ENCODE results near the gene NPIPB8.
"Not testable (repeated sequence)": the region's sequence is repeated elsewhere in the genome, so short reads cannot be mapped to it uniquely, and the experiment has no call there.

NPIPB8 gene

GRCh38 chr16:28668199-28668598 lies 30.3 kb downstream of the NPIPB8 start:
- H3K4me1 ChIP-seq (ENCODE audit: control insufficient read depth, insufficient read depth, low read depth, low read length); DNase-seq: not testable (repeated sequence)
- WGBS, result no CpG with 5 or more reads among the region's 4 CpGs

GRCh38 chr16:28688327-28688952 lies 50.6 kb downstream of the NPIPB8 start:
- WGBS, result no CpG with 5 or more reads among the region's 10 CpGs
- not testable (repeated sequence) for DNase-seq; H2AK5ac ChIP-seq (ENCODE audit: low read length, severe bottlenecking)

More at GRCh38 chr16:28668199-28668598, 30.3 kb downstream of the NPIPB8 start:
- H3K18ac ChIP-seq (ENCODE audit: low read depth in 1 of 2, low read length in 2 of 2); H2AK5ac ChIP-seq (ENCODE audit: low read length, severe bottlenecking); H2BK5ac ChIP-seq (ENCODE audit: low read depth, low read length, poor library complexity, severe bottlenecking); H3K14ac ChIP-seq (ENCODE audit: low read length in 2 of 2); H3K9me3 ChIP-seq (ENCODE audit: control insufficient read depth, low read length); H3K4me2 ChIP-seq (ENCODE audit: low read length, poor library complexity, severe bottlenecking); H3K9ac ChIP-seq (ENCODE audit: low read length); H3K79me1 ChIP-seq (replicated peaks; ENCODE audit: low read length, poor library complexity, severe bottlenecking); H3K4me3 ChIP-seq (ENCODE audit: insufficient read depth in 1 of 2, low read depth in 1 of 2, low read length in 2 of 2); H3K27me3 ChIP-seq (ENCODE audit: control insufficient read depth in 1 of 2, insufficient read depth in 1 of 2, low read length in 2 of 2); H3K4ac ChIP-seq (ENCODE audit: low read depth in 1 of 2, low read length in 2 of 2); H2AFZ ChIP-seq (ENCODE audit: low read depth, low read length); H2BK120ac ChIP-seq (ENCODE audit: low read depth, low read length); H2BK15ac ChIP-seq (ENCODE audit: low read depth, poor library complexity, severe bottlenecking); H3K27ac ChIP-seq (ENCODE audit: low read length, poor library complexity, severe bottlenecking); H4K8ac ChIP-seq (ENCODE audit: low read length); H3K23ac ChIP-seq (ENCODE audit: low read length in 2 of 2); H3K36me3 ChIP-seq (ENCODE audit: control insufficient read depth in 1 of 2, insufficient read depth in 2 of 2, low read depth in 1 of 2, low read length in 2 of 2); H4K91ac ChIP-seq (ENCODE audit: low read length); H2BK12ac ChIP-seq (ENCODE audit: low read length in 2 of 2): not testable (repeated sequence)

GRCh38 chr16:28689425-28689824 lies 51.6 kb downstream of the NPIPB8 start:
- not testable (repeated sequence) for H3K23ac ChIP-seq (ENCODE audit: low read length in 2 of 2); H3K4me3 ChIP-seq (ENCODE audit: insufficient read depth in 1 of 2, low read depth in 1 of 2, low read length in 2 of 2); H3K27me3 ChIP-seq (ENCODE audit: control insufficient read depth in 1 of 2, insufficient read depth in 1 of 2, low read length in 2 of 2); H3K18ac ChIP-seq (ENCODE audit: low read depth in 1 of 2, low read length in 2 of 2); H3K9me3 ChIP-seq (ENCODE audit: control insufficient read depth, low read length); H2BK5ac ChIP-seq (ENCODE audit: low read depth, low read length, poor library complexity, severe bottlenecking); H3K9ac ChIP-seq (ENCODE audit: low read length); H2AK5ac ChIP-seq (ENCODE audit: low read length, severe bottlenecking); H4K8ac ChIP-seq (ENCODE audit: low read length); H3K4me1 ChIP-seq (ENCODE audit: control insufficient read depth, insufficient read depth, low read depth, low read length); H2BK120ac ChIP-seq (ENCODE audit: low read depth, low read length); DNase-seq; H2AFZ ChIP-seq (ENCODE audit: low read depth, low read length); H3K36me3 ChIP-seq (ENCODE audit: control insufficient read depth in 1 of 2, insufficient read depth in 2 of 2, low read depth in 1 of 2, low read length in 2 of 2); H3K14ac ChIP-seq (ENCODE audit: low read length in 2 of 2); H2BK12ac ChIP-seq (ENCODE audit: low read length in 2 of 2); H2BK15ac ChIP-seq (ENCODE audit: low read depth, poor library complexity, severe bottlenecking); H3K79me1 ChIP-seq (replicated peaks; ENCODE audit: low read length, poor library complexity, severe bottlenecking); H3K27ac ChIP-seq (ENCODE audit: low read length, poor library complexity, severe bottlenecking); H4K91ac ChIP-seq (ENCODE audit: low read length); H3K4me2 ChIP-seq (ENCODE audit: low read length, poor library complexity, severe bottlenecking); H3K4ac ChIP-seq (ENCODE audit: low read depth in 1 of 2, low read length in 2 of 2)
- WGBS, result no CpG with 5 or more reads among the region's 13 CpGs

More at GRCh38 chr16:28688327-28688952, 50.6 kb downstream of the NPIPB8 start:
- not testable (repeated sequence) for H3K9me3 ChIP-seq (ENCODE audit: control insufficient read depth, low read length); H4K91ac ChIP-seq (ENCODE audit: low read length); H4K8ac ChIP-seq (ENCODE audit: low read length); H3K4me3 ChIP-seq (ENCODE audit: insufficient read depth in 1 of 2, low read depth in 1 of 2, low read length in 2 of 2); H3K79me1 ChIP-seq (replicated peaks; ENCODE audit: low read length, poor library complexity, severe bottlenecking); H3K27me3 ChIP-seq (ENCODE audit: control insufficient read depth in 1 of 2, insufficient read depth in 1 of 2, low read length in 2 of 2); H2AFZ ChIP-seq (ENCODE audit: low read depth, low read length); H3K9ac ChIP-seq (ENCODE audit: low read length); H2BK120ac ChIP-seq (ENCODE audit: low read depth, low read length); H2BK5ac ChIP-seq (ENCODE audit: low read depth, low read length, poor library complexity, severe bottlenecking); H3K27ac ChIP-seq (ENCODE audit: low read length, poor library complexity, severe bottlenecking); H3K4me1 ChIP-seq (ENCODE audit: control insufficient read depth, insufficient read depth, low read depth, low read length); H2BK12ac ChIP-seq (ENCODE audit: low read length in 2 of 2); H3K14ac ChIP-seq (ENCODE audit: low read length in 2 of 2); H3K18ac ChIP-seq (ENCODE audit: low read depth in 1 of 2, low read length in 2 of 2); H3K36me3 ChIP-seq (ENCODE audit: control insufficient read depth in 1 of 2, insufficient read depth in 2 of 2, low read depth in 1 of 2, low read length in 2 of 2); H3K4ac ChIP-seq (ENCODE audit: low read depth in 1 of 2, low read length in 2 of 2); H2BK15ac ChIP-seq (ENCODE audit: low read depth, poor library complexity, severe bottlenecking); H3K4me2 ChIP-seq (ENCODE audit: low read length, poor library complexity, severe bottlenecking); H3K23ac ChIP-seq (ENCODE audit: low read length in 2 of 2)

GRCh38 chr16:28691722-28692121 lies 53.9 kb downstream of the NPIPB8 start:
- not testable (repeated sequence) for H3K4me2 ChIP-seq (ENCODE audit: low read length, poor library complexity, severe bottlenecking); H2AFZ ChIP-seq (ENCODE audit: low read depth, low read length); H2BK5ac ChIP-seq (ENCODE audit: low read depth, low read length, poor library complexity, severe bottlenecking); H3K23ac ChIP-seq (ENCODE audit: low read length in 2 of 2); H3K9me3 ChIP-seq (ENCODE audit: control insufficient read depth, low read length); H4K91ac ChIP-seq (ENCODE audit: low read length); H3K4me1 ChIP-seq (ENCODE audit: control insufficient read depth, insufficient read depth, low read depth, low read length); H3K27me3 ChIP-seq (ENCODE audit: control insufficient read depth in 1 of 2, insufficient read depth in 1 of 2, low read length in 2 of 2); H3K4me3 ChIP-seq (ENCODE audit: insufficient read depth in 1 of 2, low read depth in 1 of 2, low read length in 2 of 2); H3K27ac ChIP-seq (ENCODE audit: low read length, poor library complexity, severe bottlenecking); H4K8ac ChIP-seq (ENCODE audit: low read length); H3K9ac ChIP-seq (ENCODE audit: low read length); H2BK15ac ChIP-seq (ENCODE audit: low read depth, poor library complexity, severe bottlenecking); DNase-seq; H3K36me3 ChIP-seq (ENCODE audit: control insufficient read depth in 1 of 2, insufficient read depth in 2 of 2, low read depth in 1 of 2, low read length in 2 of 2); H2AK5ac ChIP-seq (ENCODE audit: low read length, severe bottlenecking); H3K18ac ChIP-seq (ENCODE audit: low read depth in 1 of 2, low read length in 2 of 2); H3K4ac ChIP-seq (ENCODE audit: low read depth in 1 of 2, low read length in 2 of 2); H2BK120ac ChIP-seq (ENCODE audit: low read depth, low read length); H2BK12ac ChIP-seq (ENCODE audit: low read length in 2 of 2); H3K14ac ChIP-seq (ENCODE audit: low read length in 2 of 2); H3K79me1 ChIP-seq (replicated peaks; ENCODE audit: low read length, poor library complexity, severe bottlenecking)
- WGBS, result no CpG with 5 or more reads among the region's 4 CpGs

Measured in mesenchymal stem cell (in vitro differentiated cells and primary cell).